GM19035 (cell line): ENCODE results near the gene DNAJB8.
A peak's percentile ranks its signal among the peaks of the same experiment; 100 is the strongest.

Experiments
- ATAC-seq: cut with Tn5 transposase; IDR thresholded peaks from one replicate; pipeline ENCODE4 v1.9.1; 2021; ENCODE audit not compliant: unreplicated experiment

Gene DNAJB8

DNA sequence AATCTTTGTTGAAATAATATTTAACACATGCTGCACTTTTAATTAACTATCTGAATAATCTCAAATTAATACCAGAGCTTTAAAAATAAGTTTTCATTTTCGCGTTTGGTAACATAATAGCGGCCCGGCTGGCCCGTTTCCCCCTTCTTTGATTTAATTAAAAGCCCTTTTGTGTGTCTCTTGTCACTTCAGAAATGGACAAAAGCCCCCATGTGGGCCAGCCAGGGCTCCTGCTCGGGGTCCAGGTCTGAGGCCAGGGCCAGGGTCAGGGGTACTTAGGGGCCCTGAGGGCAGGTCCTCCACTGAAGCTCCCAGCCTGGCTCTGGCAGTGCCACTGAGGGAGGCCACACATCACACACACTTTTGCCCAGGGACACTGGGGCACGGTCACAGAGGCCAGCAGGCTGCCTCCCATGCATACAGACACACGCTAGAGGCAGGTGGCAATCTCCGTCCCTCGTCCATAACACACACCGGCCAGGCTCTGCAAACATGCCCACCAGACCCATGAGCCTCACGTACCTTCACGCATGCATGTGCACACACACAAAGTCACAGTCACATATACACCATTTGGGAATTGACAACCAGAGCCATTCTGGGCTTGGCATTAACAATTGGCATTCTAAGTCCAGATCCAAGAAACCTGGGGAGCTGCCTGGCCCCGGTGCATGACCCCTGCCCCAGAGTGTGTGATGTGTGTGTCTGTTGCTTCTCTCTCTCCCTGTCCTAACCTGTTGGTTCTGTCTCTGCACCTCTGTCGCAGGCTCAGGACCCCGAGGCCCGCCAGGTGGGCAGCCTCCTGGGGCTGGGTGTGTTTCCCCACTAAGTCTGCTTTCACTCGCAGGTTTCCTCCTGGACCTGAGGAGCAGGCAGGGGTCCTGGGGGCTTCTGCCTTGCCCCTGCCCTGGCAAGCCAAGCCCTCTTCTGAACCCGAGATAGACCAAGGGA is 38.5 kb downstream of the DNAJB8 start:
- no peak for ATAC-seq

- ATAC-seq: no peak
Measured at GRCh38 chr3:128427175-128427857, 39.4 kb downstream of the DNAJB8 start.

DNA sequence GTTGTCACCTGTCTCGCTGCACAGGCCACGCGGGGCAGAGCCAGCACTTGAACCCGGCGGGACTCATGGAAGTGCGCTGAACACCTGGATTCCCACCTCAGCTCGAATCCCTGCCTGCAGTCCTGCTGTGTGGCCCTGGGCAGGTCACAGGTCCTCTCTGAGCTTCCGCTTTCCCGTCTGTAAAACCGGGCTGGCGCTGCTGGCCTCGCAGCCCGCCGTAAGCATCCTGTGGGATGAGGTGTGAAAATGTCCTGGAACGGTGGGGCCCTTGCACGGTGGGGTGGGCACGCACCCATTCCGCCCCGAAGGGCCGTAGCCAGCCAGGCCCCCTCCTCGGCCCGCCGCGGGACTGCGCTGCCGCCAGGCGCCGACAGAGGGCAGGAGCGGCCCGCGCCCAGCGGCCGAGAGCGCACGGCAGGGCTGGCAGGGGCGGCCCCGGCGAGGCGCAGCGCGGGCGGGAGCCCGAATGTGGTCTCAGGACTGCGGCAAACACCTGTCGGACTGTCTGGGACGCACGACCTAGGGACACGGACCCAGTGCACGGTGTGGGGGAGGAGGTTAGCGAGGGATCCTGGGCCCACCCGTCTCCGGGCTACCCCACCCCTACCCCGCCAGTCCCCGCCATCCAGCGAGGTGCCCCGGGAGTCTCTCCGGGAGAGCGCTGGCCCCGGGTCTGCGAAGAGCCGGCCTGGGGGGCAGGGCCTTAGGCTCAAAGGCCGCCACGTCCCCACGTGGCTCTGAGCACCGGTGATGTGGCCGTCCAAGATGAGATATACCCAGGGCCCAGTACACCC is 40.4 kb downstream of the DNAJB8 start:
- peak; percentile 66 for ATAC-seq

DNA sequence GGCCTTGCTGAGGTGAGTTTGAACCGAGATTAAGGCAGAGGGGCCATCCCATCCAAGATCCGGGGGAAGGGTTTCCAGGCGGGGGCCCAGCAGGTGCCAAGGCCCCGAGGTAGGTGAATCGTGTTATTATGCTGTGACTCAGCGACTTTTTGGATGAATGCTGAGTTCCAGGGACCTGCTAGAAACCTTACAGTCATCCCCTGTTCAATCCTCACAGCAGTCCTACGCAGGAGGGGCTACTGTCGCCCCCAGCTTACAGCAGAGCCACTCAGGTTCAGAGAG is 40.9 kb downstream of the DNAJB8 start:
- no peak for ATAC-seq

GRCh38 chr3:128425142-128425845 is 41.4 kb downstream of the DNAJB8 start:
- ATAC-seq: no peak

DNA sequence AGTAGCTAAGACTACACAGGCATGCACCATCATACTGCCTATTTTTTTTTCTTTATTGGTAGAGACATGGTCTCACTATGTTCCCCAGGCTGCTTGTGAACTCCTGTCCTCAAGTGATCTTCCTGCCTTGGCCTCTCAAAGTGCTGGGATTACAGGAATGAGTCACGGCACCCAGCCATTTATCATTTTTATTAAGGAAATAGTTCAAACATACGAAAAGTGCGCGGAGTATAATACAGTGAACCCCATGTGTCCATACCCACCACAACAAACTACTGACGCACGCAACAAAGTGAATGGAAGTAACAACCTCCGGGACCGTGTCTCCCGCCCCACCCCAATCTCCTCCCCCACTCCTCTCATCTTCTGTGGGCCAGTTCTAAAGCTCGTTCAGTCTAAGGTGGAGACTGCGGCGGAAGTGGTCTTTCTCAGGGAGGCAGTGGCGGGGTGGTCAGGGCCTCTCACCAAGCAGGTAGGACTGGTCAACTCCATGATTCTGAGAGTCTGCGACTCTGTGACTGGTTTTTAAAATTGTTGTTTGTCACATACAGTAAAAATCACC is 42.1 kb downstream of the DNAJB8 start:
- ATAC-seq: no peak

GRCh38 chr3:128423525-128424147 is 43.1 kb downstream of the DNAJB8 start:
- no peak for ATAC-seq

GRCh38 chr3:128422762-128423524 is 43.7 kb downstream of the DNAJB8 start:
- no peak for ATAC-seq

DNA sequence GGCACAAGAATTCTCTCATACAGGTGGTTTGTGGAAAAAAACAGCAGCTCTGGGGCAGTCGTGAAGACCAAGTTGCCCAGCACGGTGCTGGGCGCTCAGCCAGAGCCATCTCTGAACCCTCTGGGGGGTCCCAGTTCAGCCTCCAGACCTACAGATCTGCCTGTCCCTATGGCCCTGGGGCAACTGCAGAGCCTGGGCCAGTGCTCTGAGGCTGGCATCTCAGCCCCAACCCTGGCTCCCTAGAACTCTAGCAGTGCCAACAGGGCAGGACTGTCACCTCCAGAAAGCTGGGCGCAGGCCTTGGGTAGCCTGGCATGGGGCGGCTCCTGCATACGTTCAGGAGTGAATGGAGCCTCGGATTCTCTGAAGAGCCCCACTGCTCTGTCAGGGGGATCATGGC is 44.7 kb downstream of the DNAJB8 start:
- no peak for ATAC-seq

GRCh38 chr3:128421439-128421836 is 45.3 kb downstream of the DNAJB8 start:
- ATAC-seq: no peak

- ATAC-seq: no peak
Measured at GRCh38 chr3:128420720-128421438, 45.8 kb downstream of the DNAJB8 start.

DNA sequence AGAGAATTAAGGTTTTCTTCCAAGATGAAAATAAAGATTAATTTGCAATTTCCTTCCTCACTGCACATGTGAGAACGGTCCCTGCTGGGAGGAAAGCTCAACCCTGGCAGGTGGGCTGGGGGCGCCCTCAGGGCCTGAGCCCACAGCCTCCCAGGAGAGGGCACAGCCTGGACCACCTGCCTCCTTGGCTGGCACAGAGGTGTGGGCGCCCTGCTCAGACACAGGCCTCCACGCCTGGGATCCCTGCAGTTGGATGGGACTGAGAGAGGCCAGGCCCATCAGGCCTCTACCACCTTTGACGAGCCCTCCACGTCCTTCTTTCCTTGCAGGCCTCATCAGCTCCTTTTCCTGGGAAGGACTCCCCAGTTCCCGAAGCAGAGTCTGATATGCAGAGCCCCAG is 46.4 kb downstream of the DNAJB8 start:
- no peak for ATAC-seq

- ATAC-seq: no peak
Measured at GRCh38 chr3:128419311-128419710, 47.4 kb downstream of the DNAJB8 start.

- ATAC-seq: no peak
Measured at GRCh38 chr3:128418900-128419299, 47.8 kb downstream of the DNAJB8 start.

- no peak for ATAC-seq
Measured at GRCh38 chr3:128416578-128417211, 50.0 kb downstream of the DNAJB8 start.

DNA sequence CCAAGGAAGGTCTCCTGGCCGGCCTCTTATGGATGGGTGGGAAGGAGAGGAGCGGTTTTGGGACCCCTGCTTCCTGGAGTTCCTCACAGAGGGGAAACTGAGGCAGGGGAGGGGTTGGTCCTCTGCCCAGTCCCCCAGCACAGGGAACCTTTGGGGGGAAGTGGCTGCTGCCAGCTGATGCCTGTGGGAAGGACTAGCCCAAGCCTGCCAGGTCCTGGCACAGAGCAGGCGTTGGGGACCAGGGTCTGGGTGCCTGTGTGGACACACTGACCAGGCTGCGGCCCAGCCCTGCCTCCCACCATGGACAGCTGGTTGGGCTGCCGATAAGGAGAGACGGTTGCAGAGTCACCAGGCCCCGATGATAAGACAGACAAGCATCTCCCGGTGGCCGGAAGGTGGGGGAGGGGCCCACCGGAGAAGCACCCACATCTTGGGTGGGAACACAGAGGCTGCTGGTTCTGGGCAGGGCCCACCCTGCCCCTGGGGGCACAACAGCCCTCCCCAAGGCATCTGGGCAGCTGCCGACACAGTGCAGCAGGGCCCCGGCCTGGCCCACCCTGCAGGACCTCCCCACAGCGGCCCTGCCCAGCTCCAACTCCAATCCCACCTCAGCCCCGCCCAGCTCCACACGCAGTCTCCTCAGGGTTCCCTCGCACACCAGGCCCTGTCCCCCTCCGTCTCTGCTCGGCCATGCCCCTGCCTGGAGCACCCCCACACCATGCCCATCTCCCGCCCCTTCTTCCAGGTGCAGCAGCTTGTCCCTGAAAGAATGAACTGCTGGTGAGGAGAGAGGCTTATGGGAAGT is 50.7 kb downstream of the DNAJB8 start:
- no peak for ATAC-seq

DNA sequence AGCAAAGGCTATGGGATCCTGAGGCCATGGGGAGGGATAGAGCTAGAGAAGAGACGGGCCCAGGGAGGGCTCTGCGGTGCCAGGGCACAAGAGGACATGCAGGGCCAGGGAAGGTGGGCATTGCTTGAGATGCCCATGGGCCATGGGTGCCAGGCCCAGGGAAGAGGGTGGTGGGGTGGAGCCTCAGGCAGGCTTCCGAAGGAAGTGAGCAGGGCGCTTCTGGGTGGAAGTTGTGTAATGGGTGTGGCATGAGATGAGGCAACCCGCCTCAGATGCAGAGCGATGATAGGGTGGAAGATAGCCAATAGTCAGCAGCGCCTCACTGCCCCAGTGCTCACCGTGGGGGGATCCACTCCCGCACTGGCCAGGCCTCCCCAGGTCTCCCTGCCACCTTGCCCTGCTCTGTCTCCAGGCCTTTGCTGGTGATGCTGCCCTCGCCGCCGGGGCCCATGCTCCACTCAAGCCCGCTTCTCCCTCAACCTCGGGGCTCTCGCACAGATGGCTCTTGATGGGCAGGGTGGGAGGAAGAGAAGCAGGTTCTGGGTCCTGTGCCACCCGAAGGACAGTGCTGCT is 51.4 kb downstream of the DNAJB8 start:
- ATAC-seq: no peak
